Astrocyte of the cerebellum (primary cell): ENCODE data around the gene UGT1A3.
"Not testable (repeated sequence)": the region's sequence is repeated elsewhere in the genome, so short reads cannot be mapped to it uniquely, and the experiment has no call there.

Experiments used
- DNase-seq: peaks from one replicate; pipeline ENCODE4 v3.0.0-alpha.2; 2011; ENCODE audit warnings: low read depth
- H3K4me3 ChIP-seq: 2 replicates; pipeline ENCODE4 v1.5.1; 2011; ENCODE audit warnings: mild to moderate bottlenecking, low read depth, low read length, moderate library complexity
- CTCF ChIP-seq: IDR thresholded peaks from 2 replicates; pipeline ENCODE4 v1.5.1; 2012; ENCODE audit warnings: low read length, low read depth, moderate library complexity, mild to moderate bottlenecking; ENCODE audit errors: missing control alignments
- in situ Hi-C: cut with HindIII; loops from 2 replicates; pipeline ENCODE4 v1.10.0; 2017; ENCODE audit warnings: low sequenced_read_pairs

UGT1A3 gene

GRCh38 chr2:233693963-233694362, 34.9 kb upstream of the UGT1A3 start:
- no peak for TF ChIP-seq CTCF
- DNase-seq, result no peak
- no peak overlapping the region for H3K4me3 ChIP-seq
- in situ Hi-C loops, result no loop called here

- in situ Hi-C loops, result no loop called here
- no peak overlapping the region for H3K4me3 ChIP-seq
- TF ChIP-seq CTCF, result no peak
- DNase-seq, result no peak
These were observed 30.1 kb upstream of the UGT1A3 start for GRCh38 chr2:233698740-233699139.

GRCh38 chr2:233699424-233700027, 29.3 kb upstream of the UGT1A3 start:
- TF ChIP-seq CTCF, result no peak
- in situ Hi-C loops, result no loop called here
- H3K4me3 ChIP-seq, result no peak overlapping the region

GRCh38 chr2:233700028-233700635, 28.7 kb upstream of the UGT1A3 start:
- TF ChIP-seq CTCF, result no peak
- no peak for DNase-seq
- in situ Hi-C loops, result no loop called here
- no peak overlapping the region for H3K4me3 ChIP-seq

More at GRCh38 chr2:233699424-233700027, 29.3 kb upstream of the UGT1A3 start:
- no peak for DNase-seq

- H3K4me3 ChIP-seq, DNase-seq, in situ Hi-C loops: not testable (repeated sequence)
These were observed 28.0 kb upstream of the UGT1A3 start for GRCh38 chr2:233700842-233701241.

GRCh38 chr2:233702238-233702637, 26.6 kb upstream of the UGT1A3 start:
- no peak for DNase-seq
- TF ChIP-seq CTCF, result no peak
- in situ Hi-C loops, result no loop called here
- H3K4me3 ChIP-seq, result no peak overlapping the region

- no peak for DNase-seq
- TF ChIP-seq CTCF, result no peak
- no peak overlapping the region for H3K4me3 ChIP-seq
- in situ Hi-C loops, result no loop called here
These were observed 22.8 kb upstream of the UGT1A3 start for GRCh38 chr2:233705911-233706506.
